Endothelial cell (in vitro differentiated cells): ENCODE measurements around the gene NUDCD2. TPM values are rescaled to one million over a fixed set of nuclear protein-coding genes. Genes with fewer than 3 reads are reported as not detected.

Experiments
- DNase-seq: peaks from one replicate; pipeline ENCODE4 v3.0.0; 2021; ENCODE audit warnings: low spot score
- H3K27ac Mint-ChIP-seq: one replicate; pipeline ENCODE4 v1.8.0; 2021; ENCODE audit warnings: mixed read lengths, inconsistent platforms; ENCODE audit not compliant: unreplicated experiment
- H3K27me3 Mint-ChIP-seq: one replicate; pipeline ENCODE4 v1.8.0; 2021; ENCODE audit warnings: mild to moderate bottlenecking, moderate library complexity, mixed read lengths, inconsistent platforms; ENCODE audit not compliant: unreplicated experiment
- H3K36me3 Mint-ChIP-seq: one replicate; pipeline ENCODE4 v1.8.0; 2021; ENCODE audit warnings: mild to moderate bottlenecking, low read depth, mixed read lengths, inconsistent platforms; ENCODE audit not compliant: unreplicated experiment
- H3K4me1 Mint-ChIP-seq: one replicate; pipeline ENCODE4 v1.8.0; 2021; ENCODE audit warnings: mild to moderate bottlenecking, mixed read lengths, inconsistent platforms; ENCODE audit not compliant: unreplicated experiment
- H3K4me3 Mint-ChIP-seq: one replicate; pipeline ENCODE4 v1.8.0; 2021; ENCODE audit warnings: mild to moderate bottlenecking, mixed read lengths, inconsistent platforms; ENCODE audit not compliant: unreplicated experiment
- H3K9me3 Mint-ChIP-seq: one replicate; pipeline ENCODE4 v1.8.0; 2021; ENCODE audit warnings: mixed read lengths, inconsistent platforms; ENCODE audit not compliant: unreplicated experiment
- CTCF ChIP-seq: fragments of 200-600 bp; sonication (generic); IDR thresholded peaks from one replicate; pipeline ENCODE4 v1.5.0; 2021; ENCODE audit warnings: antibody characterized with exemption; ENCODE audit not compliant: unreplicated experiment
- total RNA-seq: library from RNA; stranded (reverse); fragmentation: NEBNext Ultra II Directional; extraction: Animal tissue kit (Norgen Biotek cat#: 25700); gene quantifications from one replicate; pipeline ENCODE4 v1.2.1, GENCODE V29; 2021; ENCODE audit not compliant: unreplicated experiment

NUDCD2 gene
- total RNA-seq, 1 donor from 2014 or later, result 19.2 TPM

- H3K4me3 Mint-ChIP-seq, result no peak overlapping the region
- H3K27ac Mint-ChIP-seq, result no peak overlapping the region
- H3K27me3 Mint-ChIP-seq, result peaks cover 2% of the 10 kb centered on the region
- DNase-seq, result no peak
- TF ChIP-seq CTCF, result no peak
- peaks cover 4% of the 10 kb centered on the region for H3K9me3 Mint-ChIP-seq
- H3K36me3 Mint-ChIP-seq, result peaks cover 28% of the 10 kb centered on the region
- H3K4me1 Mint-ChIP-seq, result no peaks in the 10 kb centered on the region
Measured at GRCh38 chr5:163451489-163451888, 8.4 kb downstream of the NUDCD2 start.

- Mint-ChIP-seq H3K4me1 (no peaks in the 10 kb centered on the region), H3K9me3 (no peaks in the 10 kb centered on the region), H3K36me3 (peaks cover 26% of the 10 kb centered on the region), H3K27me3 (no peaks in the 10 kb centered on the region), H3K4me3 (no peak overlapping the region), H3K27ac (no peak overlapping the region)
- TF ChIP-seq CTCF, result no peak
- DNase-seq, result no peak
Measured at GRCh38 chr5:163448491-163448890, 11.4 kb downstream of the NUDCD2 start.

GRCh38 chr5:163447875-163448274 lies 12.0 kb downstream of the NUDCD2 start:
- no peak overlapping the region for H3K4me3 Mint-ChIP-seq
- DNase-seq, result no peak
- H3K4me1 Mint-ChIP-seq, result no peaks in the 10 kb centered on the region
- peaks cover 26% of the 10 kb centered on the region for H3K36me3 Mint-ChIP-seq
- H3K27ac Mint-ChIP-seq, result no peak overlapping the region
- no peak for TF ChIP-seq CTCF
- no peaks in the 10 kb centered on the region for H3K9me3 Mint-ChIP-seq
- H3K27me3 Mint-ChIP-seq, result no peaks in the 10 kb centered on the region

GRCh38 chr5:163447191-163447590 lies 12.7 kb downstream of the NUDCD2 start:
- no peak for TF ChIP-seq CTCF
- Mint-ChIP-seq H3K27ac (no peak overlapping the region), H3K4me3 (no peak overlapping the region), H3K9me3 (no peaks in the 10 kb centered on the region), H3K27me3 (no peaks in the 10 kb centered on the region), H3K4me1 (no peaks in the 10 kb centered on the region), H3K36me3 (peaks cover 29% of the 10 kb centered on the region)
- DNase-seq, result no peak

GRCh38 chr5:163445345-163445744 lies 14.6 kb downstream of the NUDCD2 start:
- H3K4me1 Mint-ChIP-seq, result peaks cover 1% of the 10 kb centered on the region
- no peak overlapping the region for H3K4me3 Mint-ChIP-seq
- TF ChIP-seq CTCF, result no peak
- DNase-seq, result no peak
- peaks cover 27% of the 10 kb centered on the region for H3K36me3 Mint-ChIP-seq
- no peaks in the 10 kb centered on the region for H3K9me3 Mint-ChIP-seq
- no peaks in the 10 kb centered on the region for H3K27me3 Mint-ChIP-seq
- no peak overlapping the region for H3K27ac Mint-ChIP-seq
